Activated CD4-positive, alpha-beta T cell treated with anti-CD3 and anti-CD28 coated beads for 4 hours (primary cell): ENCODE data around the gene CEP63.

Experiments used
- DNase-seq, 2 donors: peaks; one replicate each; pipeline ENCODE4 v3.0.0-alpha.2; 2020

The CEP63 gene

DNA sequence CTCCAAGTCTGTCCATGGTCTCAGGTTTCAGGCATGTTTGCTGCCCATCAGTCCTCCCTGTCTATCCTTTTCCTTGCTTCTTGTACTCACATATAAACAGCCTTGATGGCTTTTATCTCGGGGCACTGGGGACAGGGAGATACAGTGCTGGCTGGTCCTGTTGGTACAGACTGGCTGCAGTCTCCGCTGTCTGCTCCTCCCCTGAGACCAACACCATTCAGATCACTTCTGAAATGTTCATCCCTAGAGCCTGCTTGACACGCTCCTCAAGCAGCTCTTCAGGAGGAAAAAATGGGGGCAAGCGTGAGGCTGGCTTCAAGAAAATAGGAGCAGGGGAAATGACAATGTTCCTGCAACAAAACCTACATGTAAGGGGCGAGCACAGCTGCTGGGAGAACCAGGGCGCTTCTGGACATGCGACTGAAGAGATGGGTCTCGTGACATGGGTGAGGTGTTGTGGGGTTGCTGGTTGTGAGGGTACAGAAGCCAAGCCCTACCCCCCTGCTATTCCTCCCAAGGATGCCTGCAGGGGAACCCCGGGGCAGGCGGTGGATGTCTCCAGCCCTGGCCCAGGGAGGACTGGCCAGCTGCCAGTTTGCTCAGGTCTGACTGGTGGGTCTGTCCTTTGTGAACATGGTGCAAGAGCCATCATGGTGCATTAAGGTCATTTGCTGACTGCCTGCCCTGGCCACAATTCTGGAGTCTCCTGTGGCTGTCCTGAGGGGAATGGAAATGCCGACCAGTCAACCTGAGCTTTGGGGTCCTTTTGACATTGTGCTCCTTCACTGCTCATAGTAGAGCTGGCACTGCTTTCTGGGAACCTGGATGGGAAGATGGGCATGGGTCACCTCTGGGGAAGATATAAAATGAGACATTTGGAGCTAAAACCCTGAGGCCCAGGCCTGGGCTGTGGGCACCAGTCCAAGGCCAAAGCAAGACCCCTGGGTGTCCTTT is 124.9 kb downstream of the CEP63 start:
- no peak for DNase-seq

DNA sequence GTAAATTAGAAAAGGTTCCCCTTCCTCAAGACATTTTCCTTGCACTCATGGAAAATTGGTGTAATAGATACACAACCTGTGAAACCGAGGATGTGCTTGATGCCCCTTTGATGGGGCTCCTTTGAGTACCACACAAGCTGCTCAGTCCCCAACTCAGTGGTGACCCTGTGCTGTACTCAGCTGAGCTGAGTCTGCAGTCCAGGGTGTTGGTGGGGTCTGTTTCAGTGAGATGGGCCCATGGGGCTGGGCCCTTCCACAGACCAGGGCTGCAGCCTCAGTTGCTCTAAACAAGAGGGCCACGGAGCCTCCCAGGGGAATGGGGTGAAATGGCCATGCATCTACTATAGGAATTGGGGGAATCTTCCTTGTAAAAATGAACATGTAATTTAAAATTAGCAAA is 125.7 kb downstream of the CEP63 start:
- no peak for DNase-seq

GRCh38 chr3:134613006-134613520 is 127.2 kb downstream of the CEP63 start:
- DNase-seq, result no peak

- no peak for DNase-seq
These were observed 129.1 kb downstream of the CEP63 start for GRCh38 chr3:134614955-134615354.

DNA sequence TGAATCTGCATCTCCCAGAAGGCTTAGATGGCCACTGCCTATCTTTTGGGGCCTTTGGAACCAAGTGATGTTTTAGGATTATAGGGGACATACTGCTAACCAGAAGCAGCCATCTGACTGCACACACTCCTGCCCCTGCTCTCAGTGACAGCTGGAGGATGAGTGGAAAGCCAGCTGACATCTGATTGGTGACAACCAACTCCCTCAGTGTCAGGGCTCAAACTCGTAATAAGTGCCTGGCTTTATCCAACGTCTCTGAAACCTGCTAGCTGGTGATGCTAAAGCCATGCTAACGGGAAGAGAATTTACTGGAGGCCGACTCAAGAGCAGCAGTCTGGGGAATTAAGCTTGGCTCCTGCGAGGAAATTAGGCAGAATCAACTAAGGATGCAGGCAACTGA is 129.9 kb downstream of the CEP63 start:
- DNase-seq, result no peak

DNA sequence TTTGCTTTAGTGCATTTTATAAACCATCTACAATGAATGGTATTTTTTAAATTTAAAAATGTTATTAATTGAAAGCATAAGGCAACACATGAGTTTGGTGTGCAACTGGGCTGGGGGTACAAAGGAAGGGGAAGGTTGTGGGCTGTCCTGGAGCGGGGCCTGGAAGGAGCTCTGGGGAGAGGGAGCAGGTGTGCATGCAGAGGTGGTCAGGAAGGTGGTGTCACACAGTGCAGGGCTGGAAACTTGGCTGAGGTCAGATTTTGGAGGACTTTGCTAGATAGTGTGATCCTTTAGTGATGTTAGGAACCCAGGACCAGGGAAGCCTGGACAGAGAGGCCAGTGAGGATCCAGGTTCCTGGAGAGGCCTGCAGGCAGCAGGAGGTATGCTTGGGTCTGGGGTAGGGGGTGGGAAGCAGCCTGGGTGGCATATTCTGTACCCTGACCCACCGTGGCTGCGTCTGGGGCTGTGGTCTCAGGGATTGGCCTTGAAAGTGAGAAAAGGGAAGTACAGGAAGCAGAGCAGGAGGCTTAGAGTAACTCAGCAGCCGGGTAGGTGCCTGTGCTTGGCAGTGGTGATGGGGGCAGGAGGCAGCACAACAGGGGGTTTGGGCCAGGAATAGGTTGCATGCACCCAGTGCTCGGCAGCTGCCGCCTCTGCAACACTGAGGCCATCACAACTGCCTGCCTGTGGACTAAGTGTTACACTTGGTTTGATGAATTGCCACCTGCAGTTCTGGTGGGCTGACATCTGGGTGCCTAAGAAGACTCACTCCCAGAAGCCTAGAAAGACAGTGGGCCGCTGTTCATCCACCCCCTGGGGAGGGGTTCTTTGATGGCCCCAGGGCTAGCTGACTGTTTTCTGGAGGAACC is 132.0 kb downstream of the CEP63 start:
- no peak for DNase-seq

DNA sequence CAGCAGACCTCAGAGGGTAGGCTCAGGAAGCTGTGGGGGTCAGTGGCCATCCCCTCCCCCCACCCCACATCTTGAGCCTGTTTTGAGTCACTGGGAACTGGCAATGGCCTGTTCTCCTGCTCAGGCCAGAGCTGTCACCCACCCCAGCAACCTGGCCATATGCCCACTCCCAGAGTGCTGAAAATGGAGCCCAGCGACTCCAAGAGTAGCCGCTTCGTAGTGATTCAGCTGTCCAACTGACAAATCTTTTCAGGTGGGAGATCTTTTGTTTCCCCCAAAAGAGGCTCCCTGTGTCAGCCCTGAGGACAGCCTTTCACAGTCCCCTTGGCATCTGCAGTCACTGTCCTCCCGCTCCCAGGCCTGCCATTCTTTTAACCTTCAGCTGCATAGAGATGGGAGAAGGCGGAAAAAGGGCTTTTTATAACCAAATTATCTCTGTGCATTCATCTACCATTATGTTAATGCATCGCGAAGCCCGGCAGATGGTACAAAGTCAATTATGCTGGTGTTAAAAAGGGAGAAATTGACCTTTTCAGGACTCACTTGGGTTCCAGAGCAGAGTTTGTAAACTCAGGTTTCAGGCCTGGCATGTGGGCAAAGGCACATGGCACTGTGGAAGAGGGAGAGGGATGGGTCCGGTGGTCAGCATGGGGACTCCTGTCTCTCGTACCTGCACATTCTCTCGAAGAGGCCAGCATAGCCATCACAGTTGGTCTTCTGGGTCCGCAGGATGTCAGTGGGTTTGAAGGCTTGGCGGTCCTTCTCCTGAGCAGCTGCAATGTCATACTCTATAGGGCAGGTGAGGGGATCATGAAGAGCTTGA is 132.8 kb downstream of the CEP63 start:
- DNase-seq, result no peak

- DNase-seq, result no peak
These were observed 133.4 kb downstream of the CEP63 start for GRCh38 chr3:134619301-134619615.

DNA sequence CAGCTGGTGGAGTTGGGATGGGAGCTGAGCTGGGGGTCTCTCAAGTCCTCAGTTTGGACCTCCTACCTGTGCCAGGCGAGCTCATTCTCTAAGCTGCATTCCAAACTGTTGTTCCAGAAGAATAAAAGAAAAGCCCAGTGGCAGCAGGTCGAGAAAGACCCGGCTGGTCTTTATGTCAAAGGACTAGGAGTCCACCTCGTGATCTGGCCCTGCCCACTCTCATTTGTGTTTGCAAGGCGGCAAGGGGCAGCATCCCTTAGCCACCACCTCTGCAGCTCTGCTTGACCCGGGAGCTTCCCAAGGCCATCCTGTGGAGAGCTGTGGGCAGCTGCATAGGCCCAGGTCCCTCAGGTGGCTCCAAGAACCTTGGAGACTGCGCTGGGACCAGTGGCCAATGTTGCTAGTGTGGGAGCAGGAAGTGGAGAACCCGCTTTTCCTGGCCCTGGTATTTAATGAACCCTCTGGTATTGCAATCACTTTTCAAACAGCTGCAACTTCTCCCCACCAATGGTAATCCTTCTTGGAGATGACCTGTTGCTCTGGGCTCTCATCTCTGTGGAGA is 134.1 kb downstream of the CEP63 start:
- no peak for DNase-seq

- DNase-seq, result no peak
These were observed 134.7 kb downstream of the CEP63 start for GRCh38 chr3:134620476-134621115.

DNA sequence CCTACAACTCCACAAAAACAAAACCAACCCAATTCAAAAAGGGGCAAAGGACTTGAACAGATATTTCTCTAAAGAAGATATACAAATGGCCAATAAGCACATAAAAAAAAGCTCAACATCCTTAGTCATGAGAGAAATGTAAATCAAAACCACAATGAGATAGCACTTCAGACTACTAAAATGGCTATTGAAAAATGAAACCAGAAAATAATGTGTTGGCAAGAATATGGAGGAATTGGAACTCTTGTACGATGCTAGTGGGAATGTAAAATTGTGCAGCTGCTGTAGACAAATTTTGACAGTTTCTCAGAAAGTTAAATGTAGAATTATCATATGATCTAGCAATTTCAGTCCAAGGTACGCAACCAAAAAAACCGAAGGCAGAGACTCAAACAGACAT is 136.0 kb downstream of the CEP63 start:
- DNase-seq, result no peak

DNA sequence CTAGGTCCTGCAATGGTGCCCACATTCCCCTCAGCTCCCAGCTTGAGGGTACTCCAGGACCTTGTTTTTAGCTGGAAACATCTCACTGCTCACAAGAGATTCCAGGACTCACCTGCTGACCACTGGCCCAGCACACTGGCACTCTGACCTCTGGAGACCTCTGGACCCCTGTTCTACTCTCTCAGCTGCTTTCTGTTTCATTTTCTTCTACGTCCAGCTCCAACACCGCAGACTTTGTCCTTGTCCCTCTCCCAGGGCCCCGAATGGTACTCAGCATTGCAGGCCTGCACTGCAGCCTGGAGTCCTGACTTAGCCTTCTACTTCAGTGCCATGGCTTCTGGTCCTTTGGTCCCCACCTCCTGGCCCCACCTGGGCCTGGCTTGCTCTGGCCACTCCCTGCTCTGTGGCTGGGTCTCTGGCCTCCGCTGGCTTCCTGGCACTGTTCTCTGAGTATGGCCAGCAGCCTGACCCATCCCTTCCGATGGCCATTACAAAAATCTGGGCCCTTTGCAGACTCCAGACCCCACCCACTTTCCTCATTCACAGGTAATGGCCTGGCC is 137.0 kb downstream of the CEP63 start:
- DNase-seq, result no peak

- no peak for DNase-seq
These were observed 137.9 kb downstream of the CEP63 start for GRCh38 chr3:134623615-134624245.
